ENCODE data around the gene HERPUD1. TPM values are rescaled to one million over a fixed set of nuclear protein-coding genes. Genes with fewer than 3 reads are reported as not detected.

Gene HERPUD1
- total RNA-seq, 4 donors from 2014 or later = 51.5 to 136 (median 112) TPM

- Histone ChIP-seq H3K36me3 (no peaks in the 10 kb centered on the region), H3K27me3 (no peaks in the 10 kb centered on the region), H3K4me1 (no peaks in the 10 kb centered on the region), H3K27ac (no peak overlapping the region), H3K9me3 (no peaks in the 10 kb centered on the region), H3K4me3 (no peak overlapping the region)
- peak in 1 of 2 donors; percentile 10 for DNase-seq
- intact Hi-C loops (cut with DNase I; ENCODE audit: low total_unique reads) = no loop called here
- TF ChIP-seq POLR2A (IDR thresholded peaks at IDR 0.05) = no peak
- no peak for TF ChIP-seq CTCF (IDR thresholded peaks at IDR 0.05)
Measured at GRCh38 chr16:56994311-56994710, 62.4 kb downstream of the HERPUD1 start.

Small RNA genes lying within 50 kb of the gene (microRNA-seq; reads per million reads assigned to microRNA genes)
- not detected for gene MIR6863 (ENCODE audit: borderline microRNAs expressed, borderline replicate concordance)

Other genes starting within 250 kb of the HERPUD1 start
- 100 to 1,000 TPM in 1 of 4 donors, 10 to 100 TPM in 2, 1 to 10 TPM in 1; 7.4 to 201 (median 66.3) TPM for gene MT1X, start 249.7 kb upstream of the HERPUD1 start, total RNA-seq
- gene NUP93, start 202.0 kb upstream of the HERPUD1 start, total RNA-seq = 10 to 100 TPM; 17.6 to 71.0 (median 34.5) TPM
- gene SLC12A3, start 66.9 kb upstream of the HERPUD1 start, total RNA-seq = under 1 TPM in 1 of 4 donors, not detected in 3; 0.14 TPM
- 1 to 10 TPM in 1 of 4 donors, under 1 TPM in 1, not detected in 2; 0.58 to 2.8 TPM for gene CETP, start 29.8 kb downstream of the HERPUD1 start, total RNA-seq
- gene NLRC5, start 57.4 kb downstream of the HERPUD1 start, total RNA-seq = 10 to 100 TPM; 14.9 to 77.0 (median 23.9) TPM
- gene CPNE2, start 160.4 kb downstream of the HERPUD1 start, total RNA-seq = 10 to 100 TPM; 25.1 to 41.4 (median 40.6) TPM

Data from uterus (tissue), 4 donors.